ENCODE data around the gene BARD1. TPM values are rescaled to one million over a fixed set of nuclear protein-coding genes. Genes with fewer than 3 reads are reported as not detected.

BARD1 gene
- total and polyA plus RNA-seq, 2 of the 8 experiments (the other 6 are each of a cell fraction or from before 2014, with no cell fraction given) = 11.1 to 29.8 TPM

DNA sequence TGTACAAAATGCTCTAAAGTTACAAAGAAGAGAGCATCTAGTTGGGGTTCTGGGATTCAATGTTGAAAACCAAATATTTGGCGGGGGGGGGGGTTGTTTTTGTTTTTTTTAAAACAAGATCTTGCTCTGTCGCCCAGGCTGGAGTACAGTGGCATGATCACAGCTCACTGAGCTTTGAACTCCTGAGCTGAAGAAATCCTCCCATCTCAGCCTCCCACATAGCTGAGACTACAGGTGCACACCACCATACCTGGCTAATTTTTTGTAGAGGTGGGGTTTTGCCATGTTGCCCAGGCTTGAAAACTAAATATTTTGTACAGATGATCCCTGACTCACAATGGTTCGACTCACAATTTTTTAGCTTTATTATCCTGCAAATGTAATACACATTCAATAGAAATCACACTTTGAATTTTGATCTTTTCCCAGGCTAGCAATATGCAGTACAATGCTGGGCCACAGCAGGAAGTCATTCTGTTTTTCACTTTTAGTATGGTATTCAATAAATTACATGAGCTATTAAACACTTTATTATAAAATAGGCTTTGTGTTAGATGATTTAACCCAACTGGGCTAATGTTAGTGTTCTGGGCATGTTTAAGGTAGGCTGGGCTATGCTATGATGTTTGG lies 7.6 kb downstream of the BARD1 start:
- no peak overlapping the region for H2AFZ ChIP-seq (ENCODE audit: low read length)
- peaks cover 12 to 92% of the 10 kb centered on the region in 2 experiments for H3K79me2 ChIP-seq (ENCODE audit: control insufficient read depth in 1 of 2, insufficient read depth in 2 of 2, low read length in 2 of 2)
- no peaks in the 10 kb centered on the region; the same call in 1 of the 2 replicates for H3K79me1 ChIP-seq (ENCODE audit: low read depth, low read length)
- no peaks in the 10 kb centered on the region for H3K23me2 ChIP-seq (ENCODE audit: low read depth, low read length)
- no peak overlapping the region for H2BK20ac ChIP-seq (ENCODE audit: low read length)
- no peak overlapping the region for H3K4me2 ChIP-seq (ENCODE audit: insufficient read depth in 1 of 2, low read depth in 2 of 2, low read length in 2 of 2)
- no peak for FAIRE-seq
- H2BK12ac ChIP-seq (ENCODE audit: low read depth, low read length) = no peak overlapping the region
- no peak overlapping the region for H2BK15ac ChIP-seq (ENCODE audit: low read length)
- no peak overlapping the region for H4K91ac ChIP-seq (replicated peaks; ENCODE audit: insufficient read length, low read length)
- H3K36me3 ChIP-seq (ENCODE audit: control insufficient read depth in 2 of 4, insufficient read depth in 4 of 4, low read length in 3 of 4) = 0 out of 8 replicates have a peak, but pooled peaks cover 0 to 3% (median 0%) of the 10 kb centered on the region in 4 experiments
- peaks cover 6 to 8% of the 10 kb centered on the region in 2 experiments for H4K20me1 ChIP-seq (replicated peaks in 1 of 2; ENCODE audit: control insufficient read depth in 1 of 2, insufficient read depth in 2 of 2, low read length in 2 of 2)
- ChIA-PET POLR2A (ENCODE audit: partially characterized antibody) (interaction anchor here (0.6 kb wide), 1 partner anchor 663 kb away, joined by 3 read pairs; no protein-coding TSS in a partner anchor), CTCF (ENCODE audit: partially characterized antibody) (no interaction called here)
- no peaks in the 10 kb centered on the region for H3K27me3 ChIP-seq (replicated peaks in 1 of 4; ENCODE audit: control insufficient read depth in 3 of 4, extremely low read depth in 1 of 4, insufficient read depth in 3 of 4, low read length in 3 of 4)
- peaks cover 0 to 12% (median 8%) of the 10 kb centered on the region in 4 experiments; a peak in 3 of 7 replicates for H3K4me1 ChIP-seq (replicated peaks in 1 of 4; ENCODE audit: control insufficient read depth in 3 of 4, insufficient read depth in 4 of 4, low read length in 3 of 4)
- no peak overlapping the region for H3K56ac ChIP-seq (replicated peaks; ENCODE audit: insufficient read length, low read depth, low read length)
- H3K9me3 ChIP-seq (ENCODE audit: insufficient read depth in 2 of 2, low read depth in 1 of 2, low read length in 1 of 2) = no peaks in the 10 kb centered on the region
- no peak overlapping the region for H2AK5ac ChIP-seq (ENCODE audit: low read depth, low read length)
- H4K8ac ChIP-seq (ENCODE audit: extremely low read depth, insufficient read depth, low read length) = no peak overlapping the region
- H3K4ac ChIP-seq (replicated peaks; ENCODE audit: insufficient read length, low read depth, low read length) = no peak overlapping the region
- H3K27ac ChIP-seq (ENCODE audit: low read depth, low read length) = no peak overlapping the region
- WGBS, 2 experiments (ENCODE audit: extremely low coverage in 1 of 2, insufficient coverage in 1 of 2, insufficient read length in 1 of 2, insufficient replicate concordance in 2 of 2, low coverage in 1 of 2, low lambda C conversion rate in 2 of 2, missing lambda C conversion rate in 1 of 2) = 85% methylated on average over 3 of the region's 3 CpGs; no CpG with 5 or more reads in 1 of the 2 experiments
- no peak overlapping the region for H3K4me3 ChIP-seq (ENCODE audit: extremely low read depth in 1 of 4, insufficient read depth in 2 of 4, low read depth in 3 of 4, low read length in 4 of 4)
- no peak for DNase-seq (ENCODE audit: low read depth in 1 of 2, low spot score in 2 of 2)
- no peak overlapping the region for H2BK5ac ChIP-seq (ENCODE audit: low read depth, low read length)
- H3K23ac ChIP-seq (ENCODE audit: insufficient read length) = no peak overlapping the region
- H3K18ac ChIP-seq (ENCODE audit: extremely low read depth, low read length) = no peak overlapping the region
- no peak overlapping the region for H3K14ac ChIP-seq (ENCODE audit: insufficient read length)
- no peak overlapping the region for H3K9ac ChIP-seq (replicated peaks in 1 of 4; ENCODE audit: extremely low read depth in 1 of 4, low read depth in 3 of 4, low read length in 3 of 4)
- no peak overlapping the region for H4K5ac ChIP-seq (ENCODE audit: insufficient read length, low read depth, low read length)
- H2BK120ac ChIP-seq (replicated peaks; ENCODE audit: low read depth, low read length) = no peak overlapping the region
- TF ChIP-seq FOSL1 (IDR thresholded peaks at IDR 0.05; ENCODE audit: insufficient read depth, low read depth, low read length) (no peak), JUN (IDR thresholded peaks at IDR 0.05; ENCODE audit: low read depth, low read length) (no peak), TCF12 (IDR thresholded peaks at IDR 0.05; ENCODE audit: low read depth, low read length) (no peak), HDAC2 (IDR thresholded peaks at IDR 0.05; ENCODE audit: borderline replicate concordance in 1 of 2, low read depth in 2 of 2, low read length in 2 of 2) (no peak), BACH1 (IDR thresholded peaks at IDR 0.05; ENCODE audit: low read length) (no peak), RBBP5 (IDR thresholded peaks at IDR 0.05; ENCODE audit: borderline replicate concordance, low read depth, low read length) (no peak), CHD1 (IDR thresholded peaks at IDR 0.05; ENCODE audit: low read depth, low read length) (no peak), JUND (IDR thresholded peaks at IDR 0.05; ENCODE audit: low read length) (no peak)
- TF ChIP-seq, protein P1, sequence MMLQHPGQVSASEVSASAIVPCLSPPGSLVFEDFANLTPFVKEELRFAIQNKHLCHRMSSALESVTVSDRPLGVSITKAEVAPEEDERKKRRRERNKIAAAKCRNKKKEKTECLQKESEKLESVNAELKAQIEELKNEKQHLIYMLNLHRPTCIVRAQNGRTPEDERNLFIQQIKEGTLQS (IDR thresholded peaks at IDR 0.05; ENCODE audit: insufficient read depth, low read depth, low read length) = no peak
- TF ChIP-seq, protein P2, sequence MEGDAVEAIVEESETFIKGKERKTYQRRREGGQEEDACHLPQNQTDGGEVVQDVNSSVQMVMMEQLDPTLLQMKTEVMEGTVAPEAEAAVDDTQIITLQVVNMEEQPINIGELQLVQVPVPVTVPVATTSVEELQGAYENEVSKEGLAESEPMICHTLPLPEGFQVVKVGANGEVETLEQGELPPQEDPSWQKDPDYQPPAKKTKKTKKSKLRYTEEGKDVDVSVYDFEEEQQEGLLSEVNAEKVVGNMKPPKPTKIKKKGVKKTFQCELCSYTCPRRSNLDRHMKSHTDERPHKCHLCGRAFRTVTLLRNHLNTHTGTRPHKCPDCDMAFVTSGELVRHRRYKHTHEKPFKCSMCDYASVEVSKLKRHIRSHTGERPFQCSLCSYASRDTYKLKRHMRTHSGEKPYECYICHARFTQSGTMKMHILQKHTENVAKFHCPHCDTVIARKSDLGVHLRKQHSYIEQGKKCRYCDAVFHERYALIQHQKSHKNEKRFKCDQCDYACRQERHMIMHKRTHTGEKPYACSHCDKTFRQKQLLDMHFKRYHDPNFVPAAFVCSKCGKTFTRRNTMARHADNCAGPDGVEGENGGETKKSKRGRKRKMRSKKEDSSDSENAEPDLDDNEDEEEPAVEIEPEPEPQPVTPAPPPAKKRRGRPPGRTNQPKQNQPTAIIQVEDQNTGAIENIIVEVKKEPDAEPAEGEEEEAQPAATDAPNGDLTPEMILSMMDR (IDR thresholded peaks at IDR 0.05; ENCODE audit: control extremely low read depth in 1 of 3, insufficient read depth in 1 of 3, low read depth in 1 of 3, low read length in 3 of 3) = no peak
